SK-N-SH (cell line): Measurements from ENCODE around the gene RAB23. TPM values are rescaled to one million over a fixed set of nuclear protein-coding genes. Genes with fewer than 3 reads are reported as not detected.
A peak's percentile ranks its signal among the peaks of the same experiment; 100 is the strongest.

Source experiments
- CTCF ChIA-PET: fragments of 300-600, 350-600 bp; formaldehyde crosslinking; extraction: SDS; loops from one replicate; lab custom pipeline; 2021; lab: Yijun Ruan, JAX
- POLR2A ChIA-PET: fragments of 350-600 bp; sonication (Branson Sonifier 250); formaldehyde crosslinking; extraction: SDS; loops from one replicate; lab custom pipeline; 2020; ENCODE audit warnings: antibody characterized with exemption, inconsistent platforms; lab: Yijun Ruan, JAX
- DNase-seq: peaks from one replicate; pipeline ENCODE4 v3.0.0; 2012
- H2AFZ ChIP-seq: fragments of 200-600 bp; sonication (generic); 2 replicates; pipeline ENCODE4 v1.8.1; 2016; ENCODE audit warnings: antibody characterized with exemption, mild to moderate bottlenecking, low read depth
- H3F3A ChIP-seq: fragments of 200-600 bp; sonication (generic); replicated peaks from 2 replicates; pipeline ENCODE3; 2016; ENCODE audit warnings: antibody characterized with exemption, mild to moderate bottlenecking; ENCODE audit not compliant: insufficient read depth
- H3K27ac ChIP-seq, 2 experiments: fragments of 200-500 bp in 1 of 2; fragments of 200-600 bp in 1 of 2; sonication (Bioruptor generic) in 1 of 2; sonication (generic), shearing (Covaris generic) in 1 of 2; 2 replicates each; pipeline versions ENCODE4 v1.5.1 to v1.6.1; 2014 to 2016; ENCODE audit warnings: low read depth in 2 of 2, inconsistent platforms in 1 of 2, low read length in 1 of 2, mild to moderate bottlenecking in 1 of 2, mixed read lengths in 1 of 2
- H3K27me3 ChIP-seq: fragments of 200-600 bp; sonication (generic), shearing (Covaris generic); 2 replicates; pipeline ENCODE4 v1.6.1; 2016; ENCODE audit warnings: mixed run types; ENCODE audit not compliant: insufficient read depth
- H3K36me3 ChIP-seq, 2 experiments: fragments of 200-500 bp in 1 of 2; fragments of 200-600 bp in 1 of 2; sonication (Bioruptor generic) in 1 of 2; sonication (generic) in 1 of 2; replicated peaks in 1 of 2; 2 replicates each; pipeline versions ENCODE3 to v1.5.1; 2014 to 2016; ENCODE audit warnings: low read length in 1 of 2, mild to moderate bottlenecking in 1 of 2; ENCODE audit not compliant: insufficient read depth in 2 of 2, control insufficient read depth in 1 of 2
- H3K4me1 ChIP-seq, 2 experiments: fragments of 200-500 bp in 1 of 2; fragments of 200-600 bp in 1 of 2; sonication (Bioruptor generic) in 1 of 2; sonication (generic), shearing (Covaris generic) in 1 of 2; 2 replicates each; pipeline versions ENCODE4 v1.5.1 to v1.6.1; 2014 to 2016; ENCODE audit warnings: low read depth in 1 of 2, low read length in 1 of 2, mixed run types in 1 of 2; ENCODE audit not compliant: insufficient read depth in 2 of 2, control insufficient read depth in 1 of 2
- H3K4me2 ChIP-seq: fragments of 200-600 bp; sonication (generic), shearing (Covaris generic); 2 replicates; pipeline ENCODE4 v1.6.1; 2017; ENCODE audit warnings: mixed run types
- H3K4me3 ChIP-seq, 2 experiments: fragments of 200-500 bp in 1 of 2; fragments of 200-600 bp in 1 of 2; sonication (Bioruptor generic) in 1 of 2; sonication (generic), shearing (Covaris generic) in 1 of 2; 2 replicates each; pipeline versions ENCODE4 v1.5.1 to v1.8.1; 2014 to 2016; ENCODE audit warnings: low read depth in 2 of 2, inconsistent platforms in 1 of 2, low read length in 1 of 2, mild to moderate bottlenecking in 1 of 2, mixed read lengths in 1 of 2, moderate library complexity in 1 of 2
- H3K79me2 ChIP-seq: fragments of 200-600 bp; sonication (generic); 2 replicates; pipeline ENCODE4 v1.8.1; 2017; ENCODE audit warnings: mild to moderate bottlenecking; ENCODE audit not compliant: insufficient read depth
- H3K9ac ChIP-seq: fragments of 200-600 bp; sonication (generic); 2 replicates; pipeline ENCODE4 v1.6.1; 2017; ENCODE audit warnings: mixed run types
- H3K9me2 ChIP-seq: fragments of 200-600 bp; sonication (generic); 2 replicates; pipeline ENCODE4 v1.6.1; 2017; ENCODE audit warnings: mixed run types
- H3K9me3 ChIP-seq: fragments of 200-600 bp; sonication (generic); 2 replicates; pipeline ENCODE4 v1.6.1; 2017; ENCODE audit warnings: mixed run types, mild to moderate bottlenecking, moderate library complexity
- H4K20me1 ChIP-seq: fragments of 200-600 bp; sonication (generic); 2 replicates; pipeline ENCODE4 v1.6.1; 2017; ENCODE audit warnings: mild to moderate bottlenecking, mixed run types; ENCODE audit not compliant: insufficient read depth
- CTCF ChIP-seq: fragments of 200-600 bp; sonication (generic); IDR thresholded peaks from 2 replicates; pipeline ENCODE4 v1.6.1; 2017; ENCODE audit warnings: antibody characterized with exemption, mild to moderate bottlenecking, moderate library complexity
- FOSL2 ChIP-seq: IDR thresholded peaks from 2 replicates; pipeline ENCODE4 v1.4.0; 2012; ENCODE audit warnings: low read depth, mild to moderate bottlenecking, moderate library complexity, borderline replicate concordance
- JUND ChIP-seq: IDR thresholded peaks from 2 replicates; pipeline ENCODE4 v1.4.0; 2012
- MXI1 ChIP-seq: IDR thresholded peaks from 2 replicates; pipeline ENCODE4 v1.6.1; 2012; ENCODE audit warnings: mild to moderate bottlenecking, low read depth, low read length, improper control_type of control experiment
- POLR2AphosphoS5 ChIP-seq: IDR thresholded peaks from 2 replicates; pipeline ENCODE4 v1.6.1; 2012; ENCODE audit warnings: low read depth, low read length
- RAD21 ChIP-seq: IDR thresholded peaks from 2 replicates; pipeline ENCODE4 v1.6.1; 2012; ENCODE audit warnings: mild to moderate bottlenecking, low read length
- RCOR1 ChIP-seq: fragments of 150-350 bp; IDR thresholded peaks from 2 replicates; pipeline ENCODE4 v1.6.1; 2017; ENCODE audit warnings: antibody characterized with exemption, low read length
- SIN3A ChIP-seq: IDR thresholded peaks from 2 replicates; pipeline ENCODE4 v1.6.1; 2012; ENCODE audit warnings: low read depth, mild to moderate bottlenecking, low read length, moderate library complexity, borderline replicate concordance
- SMC3 ChIP-seq: IDR thresholded peaks from 2 replicates; pipeline ENCODE4 v1.6.1; 2012; ENCODE audit warnings: low read depth, low read length, improper control_type of control experiment
- TCF12 ChIP-seq: IDR thresholded peaks from 2 replicates; pipeline ENCODE4 v1.4.0; 2012
- TEAD4 ChIP-seq: IDR thresholded peaks from 2 replicates; pipeline ENCODE4 v1.4.0; 2012; ENCODE audit warnings: mild to moderate bottlenecking, borderline replicate concordance; ENCODE audit not compliant: insufficient read depth
- WGBS: methylation state at CpG from one replicate; pipeline ENCODE4 v1.1.6; 2017; ENCODE audit warnings: low lambda C conversion rate; 5-methylcytosine and 5-hydroxymethylcytosine counted together
- polyA plus RNA-seq, 3 experiments: library from polyadenylated mRNA; depleted of rRNA; stranded (reverse); fragments of >200 nt; gene quantifications; 2 replicates each; pipeline ENCODE4 v1.2.3, GENCODE V29; 2012

The RAB23 gene
- polyA plus RNA-seq, 1 of the 3 experiments (the other 2 are of a cell fraction) = 6.6 TPM

GRCh38 chr6:57261926-57262325, 39.8 kb upstream of the RAB23 start:
- Histone ChIP-seq H2AFZ (no peak overlapping the region), H3K4me3 (no peak overlapping the region), H3K4me1 (peaks cover 0 to 24% of the 10 kb centered on the region in 2 experiments), H3K27me3 (no peaks in the 10 kb centered on the region), H3F3A (peaks cover 52% of the 10 kb centered on the region), H4K20me1 (no peaks in the 10 kb centered on the region), H3K79me2 (no peaks in the 10 kb centered on the region), H3K27ac (peak overlapping the region in 1 of 2 experiments; percentile 95; a peak in 2 of 4 replicates), H3K9ac (peak overlapping the region; percentile 59), H3K4me2 (peak overlapping the region; percentile 73), H3K9me3 (no peaks in the 10 kb centered on the region), H3K36me3 (no peaks in the 10 kb centered on the region), H3K9me2 (no peaks in the 10 kb centered on the region)
- 80% methylated on average over 2 of the region's 2 CpGs for WGBS
- CTCF ChIA-PET = interaction anchor here (0.6 to 2.1 kb wide), 3 partner anchors 43 to 72 kb away, joined by 3 to 5 read pairs (median 4); no protein-coding TSS in a partner anchor
- TF ChIP-seq JUND (no peak), FOSL2 (no peak), RAD21 (no peak), RCOR1 (no peak)
- DNase-seq = no peak
- POLR2A ChIA-PET = no interaction called here

- H3K36me3 ChIP-seq = no peaks in the 10 kb centered on the region
- no peak for DNase-seq
- H3K9ac ChIP-seq = no peak overlapping the region
- ChIA-PET CTCF (no interaction called here), POLR2A (no interaction called here)
- peaks cover 25% of the 10 kb centered on the region for H3F3A ChIP-seq
- H4K20me1 ChIP-seq = no peaks in the 10 kb centered on the region
- no peaks in the 10 kb centered on the region for H3K9me2 ChIP-seq
- H3K79me2 ChIP-seq = no peaks in the 10 kb centered on the region
- H2AFZ ChIP-seq = no peak overlapping the region
- H3K27ac ChIP-seq = no peak overlapping the region; a peak in 1 of 4 replicates
- no peak overlapping the region for H3K4me2 ChIP-seq
- H3K9me3 ChIP-seq = no peaks in the 10 kb centered on the region
- H3K27me3 ChIP-seq = no peaks in the 10 kb centered on the region
- H3K4me1 ChIP-seq = peaks cover 0 to 22% of the 10 kb centered on the region in 2 experiments
- TF ChIP-seq POLR2AphosphoS5 (no peak), SIN3A (no peak), FOSL2 (no peak), TCF12 (no peak), SMC3 (no peak), MXI1 (no peak)
- WGBS = 89% methylated on average over 2 of the region's 2 CpGs
- no peak overlapping the region for H3K4me3 ChIP-seq
These were observed 37.0 kb upstream of the RAB23 start for GRCh38 chr6:57259064-57259463.

- H3K79me2 ChIP-seq = no peaks in the 10 kb centered on the region
- POLR2A ChIA-PET = no interaction called here
- 0 out of 2 replicates have a peak overlapping the region, but pooled peaks have one; percentile 23 for H3K4me2 ChIP-seq
- peak overlapping the region; percentile 68; the same call in 1 of the 2 replicates for H2AFZ ChIP-seq
- no peak for TF ChIP-seq CTCF
- TF ChIP-seq TEAD4 = 0 out of 2 replicates have a peak, but pooled peaks have one; percentile 19
- no peak overlapping the region for H3K4me3 ChIP-seq
- H3F3A ChIP-seq = peaks cover 15% of the 10 kb centered on the region
- peak overlapping the region; percentile 32; the same call in 1 of the 2 replicates for H3K9ac ChIP-seq
- CTCF ChIA-PET = interaction anchor here (1.6 kb wide), 1 partner anchor 10 kb away, joined by 4 read pairs; no protein-coding TSS in a partner anchor
- 77% methylated on average over 10 of the region's 10 CpGs for WGBS
- peaks cover 0 to 15% of the 10 kb centered on the region in 2 experiments; a peak in 3 of 4 replicates for H3K4me1 ChIP-seq
- DNase-seq = no peak
- no peaks in the 10 kb centered on the region for H4K20me1 ChIP-seq
- H3K27me3 ChIP-seq = no peaks in the 10 kb centered on the region
- peak overlapping the region; percentile 22 to 92; a peak in 3 of 4 replicates for H3K27ac ChIP-seq
- no peaks in the 10 kb centered on the region for H3K9me3 ChIP-seq
- no peaks in the 10 kb centered on the region for H3K9me2 ChIP-seq
- no peaks in the 10 kb centered on the region for H3K36me3 ChIP-seq
These were observed 35.9 kb upstream of the RAB23 start for GRCh38 chr6:57257911-57258541.
